SKM-1 treated with dmso at 0.1 percent for 144 hours (cell line): Measurements from ENCODE around the gene MTUS2.

Source experiments
- DNase-seq: peaks from one replicate; lab custom pipeline; 2025; ENCODE audit not compliant: unreplicated experiment; lab: John Stamatoyannopoulos, UW

The MTUS2 gene

GRCh38 chr13:29021717-29022116 lies 201.6 kb downstream of the MTUS2 start:
- DNase-seq = no peak

- DNase-seq = no peak
Measured at GRCh38 chr13:29022410-29022809, 202.3 kb downstream of the MTUS2 start.

GRCh38 chr13:29022968-29023367 lies 202.8 kb downstream of the MTUS2 start:
- DNase-seq = no peak

- DNase-seq = no peak
Measured at GRCh38 chr13:29024783-29025182, 204.6 kb downstream of the MTUS2 start.

- no peak for DNase-seq
Measured at GRCh38 chr13:29028868-29029267, 208.7 kb downstream of the MTUS2 start.

GRCh38 chr13:29038700-29039099 lies 218.6 kb downstream of the MTUS2 start:
- DNase-seq = no peak

GRCh38 chr13:29039212-29039611 lies 219.1 kb downstream of the MTUS2 start:
- no peak for DNase-seq

- DNase-seq = no peak
Measured at GRCh38 chr13:29046588-29046987, 226.4 kb downstream of the MTUS2 start.

- no peak for DNase-seq
Measured at GRCh38 chr13:29049524-29049923, 229.4 kb downstream of the MTUS2 start.

- DNase-seq = no peak
Measured at GRCh38 chr13:29050719-29051118, 230.6 kb downstream of the MTUS2 start.

- DNase-seq = no peak
Measured at GRCh38 chr13:29059800-29060199, 239.7 kb downstream of the MTUS2 start.

- DNase-seq = no peak
Measured at GRCh38 chr13:29065142-29065541, 245.0 kb downstream of the MTUS2 start.

- no peak for DNase-seq
Measured at GRCh38 chr13:29067306-29067945, 247.3 kb downstream of the MTUS2 start.

- no peak for DNase-seq
Measured at GRCh38 chr13:29073755-29074154, 253.6 kb downstream of the MTUS2 start.

GRCh38 chr13:29077051-29077813 lies 257.1 kb downstream of the MTUS2 start:
- DNase-seq = no peak

- DNase-seq = peak; percentile 85
Measured at GRCh38 chr13:29081036-29081435, 260.9 kb downstream of the MTUS2 start.

GRCh38 chr13:29081697-29082440 lies 261.7 kb downstream of the MTUS2 start:
- DNase-seq = no peak

GRCh38 chr13:29099781-29100406 lies 279.8 kb downstream of the MTUS2 start:
- no peak for DNase-seq

GRCh38 chr13:29100758-29101157 lies 280.6 kb downstream of the MTUS2 start:
- DNase-seq = no peak

- no peak for DNase-seq
Measured at GRCh38 chr13:29101409-29101808, 281.3 kb downstream of the MTUS2 start.

- DNase-seq = no peak
Measured at GRCh38 chr13:29101905-29102304, 281.8 kb downstream of the MTUS2 start.
